ENCODE measurements around the gene PET100. TPM values are rescaled to one million over a fixed set of nuclear protein-coding genes. Genes with fewer than 3 reads are reported as not detected.

Gene PET100
- total and polyA plus RNA-seq, 2 donors from 2014 or later, result 112 to 181 TPM

GRCh38 chr19:7631577-7631976, 2.0 kb downstream of the PET100 start:
- Histone ChIP-seq H3K9ac (ENCODE audit: low read length in 3 of 3) (no peak overlapping the region), H3K9me3 (ENCODE audit: control insufficient read depth in 2 of 3, insufficient read depth in 1 of 3, low read length in 3 of 3) (no peaks in the 10 kb centered on the region), H3K4me3 (ENCODE audit: low read length in 3 of 3) (no peak overlapping the region), H3K36me3 (ENCODE audit: control insufficient read depth in 2 of 3, insufficient read depth in 3 of 3, low read length in 3 of 3) (peaks cover 0 to 6% (median 3%) of the 10 kb centered on the region in 3 donors), H3K27me3 (ENCODE audit: control insufficient read depth, insufficient read depth, low read length) (no peaks in the 10 kb centered on the region), H3K4me1 (ENCODE audit: control insufficient read depth in 2 of 3, insufficient read depth in 2 of 3, low read depth in 1 of 3, low read length in 3 of 3) (peaks cover 0 to 31% (median 7%) of the 10 kb centered on the region in 3 donors), H3K27ac (ENCODE audit: low read depth in 2 of 2, low read length in 2 of 2) (no peak overlapping the region)
- DNase-seq (no peak), FAIRE-seq (no peak)
- no peak for TF ChIP-seq CTCF (IDR thresholded peaks at IDR 0.05; ENCODE audit: borderline replicate concordance, extremely low read depth, insufficient read depth)
- intact Hi-C loops (cut with DNase I), result no loop called here

GRCh38 chr19:7632340-7633203, 3.0 kb downstream of the PET100 start:
- no peaks in the 10 kb centered on the region for H3K9me3 ChIP-seq (ENCODE audit: control insufficient read depth in 2 of 3, insufficient read depth in 1 of 3, low read length in 3 of 3)
- peaks cover 0 to 32% (median 7%) of the 10 kb centered on the region in 3 donors for H3K4me1 ChIP-seq (ENCODE audit: control insufficient read depth in 2 of 3, insufficient read depth in 2 of 3, low read depth in 1 of 3, low read length in 3 of 3)
- no peak overlapping the region for H3K27ac ChIP-seq (ENCODE audit: low read depth in 2 of 2, low read length in 2 of 2)
- intact Hi-C loops (cut with DNase I), result no loop called here
- no peak for DNase-seq
- no peaks in the 10 kb centered on the region for H3K27me3 ChIP-seq (ENCODE audit: control insufficient read depth, insufficient read depth, low read length)
- H3K36me3 ChIP-seq (ENCODE audit: control insufficient read depth in 2 of 3, insufficient read depth in 3 of 3, low read length in 3 of 3), result no peaks in the 10 kb centered on the region
- FAIRE-seq, result no peak
- no peak overlapping the region for H3K9ac ChIP-seq (ENCODE audit: low read length in 3 of 3)
- TF ChIP-seq CTCF (IDR thresholded peaks at IDR 0.05; ENCODE audit: borderline replicate concordance, extremely low read depth, insufficient read depth), result no peak
- no peak overlapping the region for H3K4me3 ChIP-seq (ENCODE audit: low read length in 3 of 3)

GRCh38 chr19:7633698-7634097, 4.1 kb downstream of the PET100 start, which contains the start of gene PCP2:
Gene PCP2 (minus strand): TSS chr19:7633719. CDS start chr19:7633457, 262 bp downstream.
- no peak for DNase-seq
- Histone ChIP-seq H3K27ac (ENCODE audit: low read depth in 2 of 2, low read length in 2 of 2) (no peak within 1 kb of the TSS), H3K9me3 (ENCODE audit: control insufficient read depth in 2 of 3, insufficient read depth in 1 of 3, low read length in 3 of 3) (no peaks in the 10 kb centered on the region), H3K4me3 (ENCODE audit: low read length in 3 of 3) (no peak within 1 kb of the TSS), H3K36me3 (ENCODE audit: control insufficient read depth in 2 of 3, insufficient read depth in 3 of 3, low read length in 3 of 3) (no peaks in the 10 kb centered on the region), H3K27me3 (ENCODE audit: control insufficient read depth, insufficient read depth, low read length) (no peaks in the 10 kb centered on the region), H3K9ac (ENCODE audit: low read length in 3 of 3) (no peak within 1 kb of the TSS), H3K4me1 (ENCODE audit: control insufficient read depth in 2 of 3, insufficient read depth in 2 of 3, low read depth in 1 of 3, low read length in 3 of 3) (peaks cover 0 to 24% (median 7%) of the 10 kb centered on the region in 3 donors)
- no peak for FAIRE-seq
- TF ChIP-seq CTCF (IDR thresholded peaks at IDR 0.05; ENCODE audit: borderline replicate concordance, extremely low read depth, insufficient read depth), result no peak
- intact Hi-C loops (cut with DNase I), result no loop called here
